Lower lobe of right lung (tissue), 2 donors: Measurements from ENCODE around the gene TRPV3. TPM values are rescaled to one million over a fixed set of nuclear protein-coding genes. Genes with fewer than 3 reads are reported as not detected.

Experiments
- ATAC-seq, 2 donors: fragments of 200-7000 bp; cut with Tn5 transposase; one replicate each; pipeline ENCODE4 v1.9.1; 2020 to 2022; ENCODE audit warnings: mild to moderate bottlenecking in 2 of 2, moderate library complexity in 2 of 2
- DNase-seq: peaks from one replicate; pipeline ENCODE4 v3.0.0-alpha.2; 2020
- H3K27ac ChIP-seq: fragments of 200-600 bp; one replicate; pipeline ENCODE4 v1.8.0; 2022
- H3K27me3 ChIP-seq: fragments of 200-600 bp; one replicate; pipeline ENCODE4 v1.8.0; 2022; ENCODE audit warnings: low read depth
- H3K36me3 ChIP-seq: fragments of 200-600 bp; one replicate; pipeline ENCODE4 v1.8.0; 2022; ENCODE audit warnings: mild to moderate bottlenecking
- H3K4me1 ChIP-seq: fragments of 200-600 bp; one replicate; pipeline ENCODE4 v1.8.0; 2022
- H3K4me3 ChIP-seq: fragments of 200-600 bp; one replicate; pipeline ENCODE4 v1.8.0; 2022; ENCODE audit warnings: mild to moderate bottlenecking
- H3K9me3 ChIP-seq: fragments of 200-600 bp; one replicate; pipeline ENCODE4 v1.8.0; 2022
- CTCF ChIP-seq: fragments of 200-600 bp; IDR thresholded peaks from one replicate; pipeline ENCODE4 v1.8.0; 2022; ENCODE audit warnings: antibody characterized with exemption, mild to moderate bottlenecking
- intact Hi-C: fragments of 100-400 bp; cut with DNase I; formaldehyde crosslinking; loops from one replicate; pipeline ENCODE4 v1.11.0; 2022
- total RNA-seq: library from RNA; stranded (reverse); fragmentation: NEBNext Ultra II Directional; extraction: Animal tissue kit (Norgen Biotek cat#: 25700); gene quantifications from one replicate; pipeline ENCODE4 v1.2.1, GENCODE V29; 2021
- donor health status: DM: no; HTN: yes; CAD: no; lungs with severe emphysema.

Gene TRPV3
- total RNA-seq, 1 donor from 2014 or later: 0.68 TPM

- H3K4me3 ChIP-seq: no peak overlapping the region
- DNase-seq (no peak), ATAC-seq (no peak)
- no peaks in the 10 kb centered on the region for H3K36me3 ChIP-seq
- no peaks in the 10 kb centered on the region for H3K9me3 ChIP-seq
- intact Hi-C loops: no loop called here
- peaks cover 5% of the 10 kb centered on the region for H3K27me3 ChIP-seq
- H3K4me1 ChIP-seq: no peaks in the 10 kb centered on the region
- TF ChIP-seq CTCF: no peak
- H3K27ac ChIP-seq: no peak overlapping the region
Observed at GRCh38 chr17:3536716-3537115, 20.9 kb downstream of the TRPV3 start.

GRCh38 chr17:3535253-3535995 is 22.2 kb downstream of the TRPV3 start:
- Histone ChIP-seq H3K36me3 (no peaks in the 10 kb centered on the region), H3K27me3 (peaks cover 5% of the 10 kb centered on the region), H3K4me3 (peak overlapping the region; percentile 42), H3K9me3 (no peaks in the 10 kb centered on the region), H3K27ac (peak overlapping the region; percentile 46), H3K4me1 (no peaks in the 10 kb centered on the region)
- DNase-seq (peak; percentile 69), ATAC-seq (peak; percentile 89)
- peak; percentile 60 for TF ChIP-seq CTCF
- intact Hi-C loops: no loop called here

GRCh38 chr17:3534881-3535252 is 22.7 kb downstream of the TRPV3 start:
- intact Hi-C loops: no loop called here
- H3K9me3 ChIP-seq: no peaks in the 10 kb centered on the region
- no peak for TF ChIP-seq CTCF
- no peak overlapping the region for H3K27ac ChIP-seq
- peaks cover 8% of the 10 kb centered on the region for H3K27me3 ChIP-seq
- H3K36me3 ChIP-seq: no peaks in the 10 kb centered on the region
- DNase-seq (peak; percentile 44), ATAC-seq (peak; percentile 38 to 41)
- H3K4me1 ChIP-seq: no peaks in the 10 kb centered on the region
- no peak overlapping the region for H3K4me3 ChIP-seq

GRCh38 chr17:3533752-3534151 is 23.9 kb downstream of the TRPV3 start:
- Histone ChIP-seq H3K27me3 (peaks cover 10% of the 10 kb centered on the region), H3K36me3 (no peaks in the 10 kb centered on the region), H3K4me1 (no peaks in the 10 kb centered on the region), H3K27ac (no peak overlapping the region), H3K4me3 (no peak overlapping the region), H3K9me3 (no peaks in the 10 kb centered on the region)
- ATAC-seq: no peak
- no peak for DNase-seq
- no peak for TF ChIP-seq CTCF
- intact Hi-C loops: no loop called here

- intact Hi-C loops: no loop called here
- Histone ChIP-seq H3K4me3 (no peak overlapping the region), H3K36me3 (no peaks in the 10 kb centered on the region), H3K4me1 (no peaks in the 10 kb centered on the region), H3K9me3 (no peaks in the 10 kb centered on the region), H3K27ac (no peak overlapping the region), H3K27me3 (peaks cover 10% of the 10 kb centered on the region)
- ATAC-seq: no peak
- DNase-seq: no peak
- TF ChIP-seq CTCF: no peak
Observed at GRCh38 chr17:3532859-3533142, 24.8 kb downstream of the TRPV3 start.
